Hepatocyte (in vitro differentiated cells): ENCODE results near the gene NFU1.

Source experiments
- EZH2 ChIP-seq: fragments of 200-600 bp; sonication (generic); IDR thresholded peaks from 2 replicates; pipeline ENCODE4 v1.6.1; 2016; ENCODE audit warnings: antibody characterized with exemption, mild to moderate bottlenecking, borderline replicate concordance
- EZH2phosphoT487 ChIP-seq: fragments of 200-600 bp; sonication (generic); IDR thresholded peaks from one replicate; pipeline ENCODE4 v1.6.1; 2018; ENCODE audit warnings: antibody characterized with exemption, mild to moderate bottlenecking, low read depth, moderate library complexity; ENCODE audit not compliant: unreplicated experiment, severe bottlenecking
- TF ChIP-seq, protein P1 (sequence below): fragments of 200-600 bp; sonication (generic); IDR thresholded peaks from 2 replicates; pipeline ENCODE4 v1.5.1; 2016; ENCODE audit warnings: antibody characterized with exemption, mild to moderate bottlenecking; ENCODE audit not compliant: poor library complexity

- TF ChIP-seq EZH2 (no peak), EZH2phosphoT487 (no peak)
- TF ChIP-seq, protein P1, sequence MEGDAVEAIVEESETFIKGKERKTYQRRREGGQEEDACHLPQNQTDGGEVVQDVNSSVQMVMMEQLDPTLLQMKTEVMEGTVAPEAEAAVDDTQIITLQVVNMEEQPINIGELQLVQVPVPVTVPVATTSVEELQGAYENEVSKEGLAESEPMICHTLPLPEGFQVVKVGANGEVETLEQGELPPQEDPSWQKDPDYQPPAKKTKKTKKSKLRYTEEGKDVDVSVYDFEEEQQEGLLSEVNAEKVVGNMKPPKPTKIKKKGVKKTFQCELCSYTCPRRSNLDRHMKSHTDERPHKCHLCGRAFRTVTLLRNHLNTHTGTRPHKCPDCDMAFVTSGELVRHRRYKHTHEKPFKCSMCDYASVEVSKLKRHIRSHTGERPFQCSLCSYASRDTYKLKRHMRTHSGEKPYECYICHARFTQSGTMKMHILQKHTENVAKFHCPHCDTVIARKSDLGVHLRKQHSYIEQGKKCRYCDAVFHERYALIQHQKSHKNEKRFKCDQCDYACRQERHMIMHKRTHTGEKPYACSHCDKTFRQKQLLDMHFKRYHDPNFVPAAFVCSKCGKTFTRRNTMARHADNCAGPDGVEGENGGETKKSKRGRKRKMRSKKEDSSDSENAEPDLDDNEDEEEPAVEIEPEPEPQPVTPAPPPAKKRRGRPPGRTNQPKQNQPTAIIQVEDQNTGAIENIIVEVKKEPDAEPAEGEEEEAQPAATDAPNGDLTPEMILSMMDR = no peak
Measured at GRCh38 chr2:69372767-69373166, 64.5 kb downstream of the NFU1 start.
